Left forelimb (tissue), 1 donor: Measurements from ENCODE around the gene CSTPP1.
A peak's percentile ranks its signal among the peaks of the same experiment; 100 is the strongest.

Source experiments
- DNase-seq: peaks from one replicate; pipeline ENCODE4 v3.0.0-alpha.2; 2018; ENCODE audit warnings: low spot score

CSTPP1 gene

GRCh38 chr11:47132981-47133380, 196.4 kb downstream of the CSTPP1 start:
- DNase-seq = no peak

- no peak for DNase-seq
These were observed 199.8 kb downstream of the CSTPP1 start for GRCh38 chr11:47136327-47136726.

GRCh38 chr11:47136921-47137320, 200.4 kb downstream of the CSTPP1 start:
- no peak for DNase-seq

GRCh38 chr11:47137476-47137875, 200.9 kb downstream of the CSTPP1 start:
- no peak for DNase-seq

- no peak for DNase-seq
These were observed 203.3 kb downstream of the CSTPP1 start for GRCh38 chr11:47139878-47140277.

- DNase-seq = peak; percentile 77
These were observed 206.8 kb downstream of the CSTPP1 start for GRCh38 chr11:47143322-47143721.

- no peak for DNase-seq
These were observed 208.0 kb downstream of the CSTPP1 start for GRCh38 chr11:47144541-47144940.

- DNase-seq = peak; percentile 30
These were observed 210.7 kb downstream of the CSTPP1 start for GRCh38 chr11:47147250-47147649.

GRCh38 chr11:47147681-47148080, 211.1 kb downstream of the CSTPP1 start:
- peak; percentile 6 for DNase-seq

DNA sequence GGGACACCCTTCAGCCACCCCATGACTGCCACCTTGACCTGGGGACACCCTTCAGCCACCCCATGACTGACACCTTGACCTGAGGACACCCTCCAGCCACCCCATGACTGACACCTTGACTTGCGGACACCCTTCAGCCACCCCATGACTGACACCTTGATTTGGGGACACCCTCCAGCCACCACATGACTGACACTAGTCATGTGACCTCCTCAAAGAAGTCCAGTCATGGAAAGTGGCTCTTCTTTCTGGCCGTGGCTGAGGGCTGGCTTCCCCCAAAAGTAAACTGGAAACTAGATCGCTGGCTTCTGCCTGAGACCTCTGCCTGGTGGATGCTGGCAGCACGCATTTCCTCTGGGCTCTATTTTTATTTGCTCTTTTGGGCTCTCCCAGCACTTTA, 211.7 kb downstream of the CSTPP1 start:
- peak; percentile 42 for DNase-seq

DNA sequence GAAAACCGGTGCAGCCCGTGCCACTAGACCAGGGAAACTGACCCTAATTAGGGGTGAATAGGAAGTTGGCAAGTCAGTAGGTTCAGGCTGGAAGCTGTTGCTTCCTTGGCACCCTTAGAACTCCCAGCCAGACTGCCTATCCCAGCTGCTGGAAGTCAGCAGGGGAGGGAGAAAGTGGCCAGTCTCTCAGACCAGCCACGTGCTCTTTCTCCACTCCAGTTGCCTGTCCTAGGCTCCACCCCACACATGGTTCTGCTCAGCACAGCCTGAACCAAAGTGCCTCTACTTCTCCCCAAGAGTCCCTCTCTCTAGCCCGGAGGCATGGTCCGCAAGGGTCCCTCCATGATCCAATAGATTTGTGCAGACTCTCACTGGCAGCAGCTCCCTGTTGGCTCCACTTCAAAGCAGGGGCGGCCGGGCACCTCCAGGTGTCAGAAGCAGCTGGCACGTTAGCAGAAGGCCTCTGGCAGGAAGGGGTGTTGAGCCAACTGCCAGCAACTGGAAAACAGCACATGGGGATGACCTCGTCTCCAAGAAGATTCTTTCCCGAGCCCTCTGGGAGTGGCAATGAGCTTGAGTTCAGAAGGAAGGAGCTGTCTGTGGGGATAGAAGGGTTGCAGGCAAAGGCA, 212.5 kb downstream of the CSTPP1 start:
- peak; percentile 69 for DNase-seq

- DNase-seq = peak; percentile 31
These were observed 213.2 kb downstream of the CSTPP1 start for GRCh38 chr11:47149782-47150181.

DNA sequence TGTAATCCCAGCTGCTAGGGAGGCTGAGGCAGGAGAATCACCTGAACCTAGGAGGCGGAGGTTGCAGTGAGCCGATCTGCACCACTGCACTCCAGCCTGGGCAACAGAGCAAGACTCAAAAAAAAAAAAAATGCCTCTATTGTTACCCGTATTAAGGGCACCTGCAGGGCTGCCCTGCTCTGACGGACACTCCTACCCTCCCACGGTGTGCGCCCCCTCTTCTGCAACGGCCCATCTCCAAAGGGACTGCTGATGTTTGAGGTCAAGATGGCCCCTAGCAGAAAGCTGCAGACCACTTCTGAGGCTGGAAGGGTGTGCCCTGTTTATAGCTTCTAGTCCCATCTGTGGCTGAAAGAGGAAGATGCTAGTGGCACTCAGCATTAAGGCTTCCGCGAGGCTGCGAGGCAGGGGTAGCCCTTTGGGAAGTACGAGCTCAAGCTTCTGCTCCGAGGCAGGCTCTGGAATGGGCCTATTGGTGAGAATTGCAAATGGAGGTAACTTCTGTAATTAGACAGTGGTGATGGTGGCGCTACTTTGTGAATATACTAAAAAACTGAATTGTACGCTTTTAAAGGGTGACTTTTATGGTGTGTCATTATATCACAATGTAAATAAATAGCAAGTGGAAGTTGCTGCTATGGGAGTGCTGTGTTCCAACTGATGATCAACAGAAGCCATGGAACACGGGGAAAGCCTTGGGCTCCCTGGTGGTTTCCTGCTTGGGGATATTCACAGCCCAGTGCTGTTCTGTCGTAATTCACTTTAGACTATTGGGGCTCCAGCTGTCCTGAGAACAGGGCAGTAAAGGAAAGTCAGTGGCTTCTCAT, 215.8 kb downstream of the CSTPP1 start:
- DNase-seq = no peak

- DNase-seq = peak; percentile 92
These were observed 216.7 kb downstream of the CSTPP1 start for GRCh38 chr11:47152953-47153950.

GRCh38 chr11:47154616-47155570, 218.3 kb downstream of the CSTPP1 start:
- no peak for DNase-seq

GRCh38 chr11:47155879-47156278, 219.3 kb downstream of the CSTPP1 start:
- DNase-seq = no peak

GRCh38 chr11:47156333-47156732, 219.8 kb downstream of the CSTPP1 start:
- DNase-seq = no peak

GRCh38 chr11:47156951-47157350, 220.4 kb downstream of the CSTPP1 start:
- DNase-seq = no peak

DNA sequence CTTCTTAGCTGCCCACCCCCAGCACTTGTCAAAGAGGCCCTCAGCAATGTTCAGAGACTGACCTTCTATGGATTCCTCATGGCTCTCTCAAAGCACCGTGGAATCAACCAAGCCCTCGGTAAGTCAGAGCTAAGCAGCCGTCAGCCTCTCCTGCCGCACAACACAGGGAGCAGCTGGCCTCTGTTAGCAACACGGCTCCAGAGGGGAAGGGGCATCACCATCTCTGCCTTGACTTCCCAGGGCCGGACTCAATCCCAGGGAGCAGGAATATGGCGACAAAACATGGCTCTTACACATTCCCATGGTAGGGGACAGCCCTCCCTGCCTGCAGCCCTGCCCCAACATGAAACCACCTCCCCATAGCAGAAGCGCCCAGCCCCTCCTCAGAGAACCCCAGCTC, 221.2 kb downstream of the CSTPP1 start:
- no peak for DNase-seq

DNA sequence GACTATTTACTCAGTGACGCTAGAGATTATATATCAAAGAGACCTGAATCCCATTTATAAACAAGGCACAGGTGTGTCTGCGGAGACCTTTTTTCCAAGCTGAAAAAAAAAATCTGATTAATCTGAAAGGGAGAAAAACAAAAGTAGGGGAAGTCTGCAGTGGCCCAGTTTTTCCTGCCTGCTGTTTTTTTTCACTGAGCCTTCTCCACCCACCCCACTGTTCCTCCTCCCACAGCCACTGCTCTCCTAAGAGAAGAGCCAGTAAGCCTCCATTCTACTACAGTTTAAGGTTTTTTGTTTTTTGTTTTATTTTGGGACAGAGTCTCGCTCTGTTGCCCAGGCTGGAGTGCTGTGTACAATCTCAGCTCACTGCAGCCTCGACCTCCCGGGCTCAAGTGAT, 221.7 kb downstream of the CSTPP1 start:
- no peak for DNase-seq

DNA sequence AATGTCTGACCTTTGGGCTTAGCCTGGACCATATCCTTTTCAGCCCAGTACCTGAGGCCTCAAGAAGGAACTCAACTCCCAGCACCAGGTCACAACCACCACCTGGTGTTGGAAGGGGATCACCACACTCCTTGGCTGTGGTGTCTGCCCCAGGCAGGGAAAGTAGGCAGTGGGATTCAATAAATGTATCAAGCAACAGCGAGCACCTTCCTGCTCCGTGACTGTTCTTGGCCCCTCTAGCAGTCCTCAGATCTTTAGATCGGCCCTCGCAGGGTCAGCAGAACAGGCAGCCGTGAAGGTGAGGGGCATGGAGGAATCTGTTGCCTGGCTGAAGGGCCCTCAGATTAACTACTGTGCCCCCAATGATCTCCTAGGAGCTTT, 224.2 kb downstream of the CSTPP1 start:
- DNase-seq = no peak
